Measurements from ENCODE around the gene PRAC2. TPM values are rescaled to one million over a fixed set of nuclear protein-coding genes. Genes with fewer than 3 reads are reported as not detected.

Gene PRAC2
- polyA plus RNA-seq, 2 donors = 0.41 TPM; not detected in 1

DNA sequence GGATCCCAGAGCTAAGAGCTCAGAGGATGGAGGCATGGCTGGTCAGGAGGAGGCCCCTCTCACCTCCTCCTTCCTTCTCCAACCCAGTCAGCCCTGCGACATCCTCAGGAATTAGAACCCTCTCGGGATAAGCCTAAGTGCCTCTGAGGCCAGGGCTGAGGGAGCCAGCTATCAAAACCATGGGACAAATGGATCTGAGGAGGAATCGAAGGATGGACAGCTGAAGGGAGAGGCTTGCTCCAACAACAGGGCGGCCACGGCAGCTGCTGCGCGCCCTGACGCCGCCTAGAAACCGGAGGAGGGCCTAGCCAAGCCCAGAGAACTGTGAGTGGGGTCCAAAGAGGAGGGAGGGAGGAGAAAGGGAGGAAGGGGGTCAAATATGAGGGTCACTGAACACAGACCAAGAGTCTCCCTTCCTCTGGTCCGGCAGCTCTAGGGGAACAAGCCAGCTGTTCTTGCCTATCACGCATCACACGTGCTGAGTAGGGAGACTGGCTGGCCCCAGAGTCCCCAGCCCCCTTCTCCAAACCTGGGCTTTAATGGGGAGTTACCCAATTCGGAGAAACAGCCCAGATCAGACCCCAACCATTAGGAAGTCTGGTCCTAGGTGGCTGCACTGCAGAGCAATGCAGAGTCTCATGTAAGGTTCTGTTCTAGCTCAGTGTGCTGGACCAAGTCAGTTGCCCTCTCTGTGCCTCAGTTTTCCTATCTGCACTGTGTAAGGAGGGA lies 11.5 kb downstream of the PRAC2 start:
- H3K4me1 ChIP-seq (ENCODE audit: control insufficient read depth in 2 of 2, insufficient read depth in 2 of 2, low read length in 1 of 2) = peaks cover 0 to 2% of the 10 kb centered on the region in 2 donors
- H3K36me3 ChIP-seq (ENCODE audit: control insufficient read depth in 2 of 2, insufficient read depth in 2 of 2, low read length in 1 of 2) = no peaks in the 10 kb centered on the region
- H3K9me3 ChIP-seq (ENCODE audit: control insufficient read depth in 2 of 2, insufficient read depth in 1 of 2, low read depth in 1 of 2, low read length in 1 of 2) = no peaks in the 10 kb centered on the region
- 11 to 14% methylated on average over 14 of the region's 14 CpGs for WGBS, 2 donors
- H3K27me3 ChIP-seq (ENCODE audit: control insufficient read depth in 1 of 2, insufficient read depth in 2 of 2, low read length in 2 of 2) = peaks cover 6 to 37% of the 10 kb centered on the region in 2 donors
- no peak overlapping the region for H3K4me3 ChIP-seq (ENCODE audit: low read depth in 1 of 2, low read length in 2 of 2)
- H3K27ac ChIP-seq (ENCODE audit: low read depth in 2 of 2, low read length in 1 of 2) = no peak overlapping the region

DNA sequence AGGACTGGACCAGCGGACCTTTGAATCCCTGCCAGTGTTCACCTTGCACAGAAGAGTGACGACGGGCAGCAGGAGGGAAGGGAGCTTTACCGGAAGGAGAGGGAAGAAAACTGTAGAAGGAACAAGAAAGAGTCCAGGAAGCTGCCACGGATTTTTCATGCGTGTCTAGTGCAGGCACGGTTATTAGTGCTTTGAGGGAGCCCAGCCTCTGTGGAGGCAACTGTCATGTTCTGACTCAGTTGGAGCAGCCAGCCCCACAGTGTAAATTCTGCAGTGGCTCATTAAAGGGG lies 12.0 kb downstream of the PRAC2 start:
- H3K9me3 ChIP-seq (ENCODE audit: control insufficient read depth in 2 of 2, insufficient read depth in 1 of 2, low read depth in 1 of 2, low read length in 1 of 2) = no peaks in the 10 kb centered on the region
- peaks cover 6 to 37% of the 10 kb centered on the region in 2 donors for H3K27me3 ChIP-seq (ENCODE audit: control insufficient read depth in 1 of 2, insufficient read depth in 2 of 2, low read length in 2 of 2)
- no peak overlapping the region for H3K4me3 ChIP-seq (ENCODE audit: low read depth in 1 of 2, low read length in 2 of 2)
- peaks cover 0 to 2% of the 10 kb centered on the region in 2 donors for H3K4me1 ChIP-seq (ENCODE audit: control insufficient read depth in 2 of 2, insufficient read depth in 2 of 2, low read length in 1 of 2)
- 5 to 7% methylated on average over 7 of the region's 7 CpGs for WGBS, 2 donors
- H3K27ac ChIP-seq (ENCODE audit: low read depth in 2 of 2, low read length in 1 of 2) = no peak overlapping the region
- H3K36me3 ChIP-seq (ENCODE audit: control insufficient read depth in 2 of 2, insufficient read depth in 2 of 2, low read length in 1 of 2) = no peaks in the 10 kb centered on the region

DNA sequence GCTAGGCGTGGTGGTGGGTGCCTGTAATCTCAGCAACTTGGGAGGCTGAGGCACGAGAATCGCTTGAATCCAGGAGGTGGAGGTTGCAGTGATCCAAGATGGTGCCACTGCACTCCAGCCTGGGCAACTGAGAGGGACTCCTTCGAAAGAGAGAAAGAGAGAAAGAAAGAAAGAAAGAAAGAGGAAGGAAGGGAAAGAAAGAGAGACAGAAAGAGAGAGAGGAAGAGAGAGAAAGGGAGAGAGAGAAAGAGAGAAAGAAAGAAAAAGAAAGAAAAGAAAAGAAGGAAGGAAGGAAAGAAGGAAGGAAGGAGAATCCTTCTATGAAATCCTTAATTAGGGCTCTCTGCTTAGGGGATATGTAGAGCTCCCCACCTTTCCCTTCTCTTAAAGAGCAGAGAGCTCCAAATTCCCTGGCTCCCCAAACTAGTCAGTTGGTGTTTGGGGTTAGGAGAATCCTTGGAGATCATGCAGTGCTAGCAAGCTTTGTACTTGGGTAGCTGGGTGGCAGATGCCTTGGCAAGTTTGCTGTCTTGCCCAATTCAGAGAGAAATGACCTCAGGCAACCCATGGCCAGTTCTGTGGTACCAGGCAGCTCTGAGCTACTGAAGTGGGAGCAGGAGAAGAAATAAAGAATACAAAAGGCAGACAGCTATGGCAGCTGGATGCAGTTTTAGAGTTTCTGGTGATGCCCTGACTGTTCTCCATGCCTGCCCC lies 14.5 kb downstream of the PRAC2 start:
- Histone ChIP-seq H3K27ac (ENCODE audit: low read depth in 2 of 2, low read length in 1 of 2) (no peak overlapping the region), H3K9me3 (ENCODE audit: control insufficient read depth in 2 of 2, insufficient read depth in 1 of 2, low read depth in 1 of 2, low read length in 1 of 2) (no peaks in the 10 kb centered on the region), H3K4me1 (ENCODE audit: control insufficient read depth in 2 of 2, insufficient read depth in 2 of 2, low read length in 1 of 2) (peaks cover 0 to 2% of the 10 kb centered on the region in 2 donors), H3K36me3 (ENCODE audit: control insufficient read depth in 2 of 2, insufficient read depth in 2 of 2, low read length in 1 of 2) (no peaks in the 10 kb centered on the region), H3K27me3 (ENCODE audit: control insufficient read depth in 1 of 2, insufficient read depth in 2 of 2, low read length in 2 of 2) (peaks cover 6 to 41% of the 10 kb centered on the region in 2 donors), H3K4me3 (ENCODE audit: low read depth in 1 of 2, low read length in 2 of 2) (no peak overlapping the region)
- 59 to 61% methylated on average over 4 of the region's 4 CpGs for WGBS, 2 donors

DNA sequence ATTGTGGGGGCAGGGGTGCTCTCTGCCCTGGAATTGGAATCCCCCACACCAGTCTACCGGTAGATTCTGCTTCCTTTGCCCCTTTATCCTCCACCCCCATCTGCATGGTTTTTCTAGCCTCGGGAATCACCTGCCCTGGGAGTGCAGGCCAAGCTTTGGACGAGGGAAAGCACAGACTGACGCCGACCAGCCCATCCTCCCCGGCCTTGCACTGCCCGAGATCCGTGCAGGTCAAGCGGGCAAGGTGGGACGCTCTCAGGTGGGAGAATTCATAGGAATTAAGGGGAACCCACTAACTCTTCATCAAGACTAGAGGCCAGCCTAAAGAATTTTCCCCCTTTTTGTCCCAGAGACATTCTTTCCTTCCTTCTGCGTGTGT lies 15.4 kb downstream of the PRAC2 start:
- Histone ChIP-seq H3K9me3 (ENCODE audit: control insufficient read depth in 2 of 2, insufficient read depth in 1 of 2, low read depth in 1 of 2, low read length in 1 of 2) (no peaks in the 10 kb centered on the region), H3K4me1 (ENCODE audit: control insufficient read depth in 2 of 2, insufficient read depth in 2 of 2, low read length in 1 of 2) (peaks cover 0 to 2% of the 10 kb centered on the region in 2 donors), H3K27me3 (ENCODE audit: control insufficient read depth in 1 of 2, insufficient read depth in 2 of 2, low read length in 2 of 2) (peaks cover 6 to 35% of the 10 kb centered on the region in 2 donors), H3K36me3 (ENCODE audit: control insufficient read depth in 2 of 2, insufficient read depth in 2 of 2, low read length in 1 of 2) (no peaks in the 10 kb centered on the region), H3K27ac (ENCODE audit: low read depth in 2 of 2, low read length in 1 of 2) (no peak overlapping the region), H3K4me3 (ENCODE audit: low read depth in 1 of 2, low read length in 2 of 2) (no peak overlapping the region)
- WGBS, 2 donors = 6 to 11% methylated on average over 11 of the region's 11 CpGs

DNA sequence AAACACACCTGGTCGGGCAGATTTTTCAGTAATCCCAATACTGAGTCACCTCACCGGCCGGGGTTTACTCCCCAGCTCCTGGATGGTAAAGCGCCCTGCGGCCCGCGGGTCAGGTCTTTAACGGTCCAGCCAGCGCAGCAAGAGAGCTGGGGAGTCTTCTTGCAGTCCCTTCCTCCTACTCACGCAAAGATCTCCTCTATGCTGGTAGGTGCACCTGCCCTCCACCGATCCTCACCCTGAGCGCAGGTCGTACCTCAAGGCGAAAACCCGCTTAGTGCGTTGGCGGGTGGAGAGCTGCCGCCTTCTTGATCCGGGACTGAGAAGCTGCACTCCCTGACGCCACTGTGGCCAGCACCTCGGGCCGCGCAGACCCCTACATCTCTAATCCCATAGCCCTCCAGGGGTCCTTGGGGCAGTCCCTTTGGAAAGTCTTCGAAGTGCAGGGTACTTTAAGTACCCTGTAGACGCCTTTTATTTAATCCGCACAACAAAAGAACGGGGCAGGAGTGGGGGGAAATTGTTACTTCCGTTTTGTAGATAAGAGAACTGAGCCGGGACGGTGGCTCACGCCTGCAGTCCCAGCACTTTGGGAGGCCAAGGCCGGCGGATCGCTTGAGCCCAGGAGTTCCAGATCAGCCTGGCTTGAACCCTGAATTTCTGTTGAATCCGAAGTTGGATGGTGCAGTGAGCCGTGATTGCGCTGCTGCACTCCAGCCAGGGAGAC lies 16.0 kb downstream of the PRAC2 start:
- Histone ChIP-seq H3K9me3 (ENCODE audit: control insufficient read depth in 2 of 2, insufficient read depth in 1 of 2, low read depth in 1 of 2, low read length in 1 of 2) (no peaks in the 10 kb centered on the region), H3K27me3 (ENCODE audit: control insufficient read depth in 1 of 2, insufficient read depth in 2 of 2, low read length in 2 of 2) (peaks cover 6 to 38% of the 10 kb centered on the region in 2 donors), H3K4me1 (ENCODE audit: control insufficient read depth in 2 of 2, insufficient read depth in 2 of 2, low read length in 1 of 2) (peaks cover 0 to 2% of the 10 kb centered on the region in 2 donors), H3K27ac (ENCODE audit: low read depth in 2 of 2, low read length in 1 of 2) (no peak overlapping the region), H3K36me3 (ENCODE audit: control insufficient read depth in 2 of 2, insufficient read depth in 2 of 2, low read length in 1 of 2) (no peaks in the 10 kb centered on the region), H3K4me3 (ENCODE audit: low read depth in 1 of 2, low read length in 2 of 2) (no peak overlapping the region)
- 4 to 8% methylated on average over 37 of the region's 37 CpGs for WGBS, 2 donors

DNA sequence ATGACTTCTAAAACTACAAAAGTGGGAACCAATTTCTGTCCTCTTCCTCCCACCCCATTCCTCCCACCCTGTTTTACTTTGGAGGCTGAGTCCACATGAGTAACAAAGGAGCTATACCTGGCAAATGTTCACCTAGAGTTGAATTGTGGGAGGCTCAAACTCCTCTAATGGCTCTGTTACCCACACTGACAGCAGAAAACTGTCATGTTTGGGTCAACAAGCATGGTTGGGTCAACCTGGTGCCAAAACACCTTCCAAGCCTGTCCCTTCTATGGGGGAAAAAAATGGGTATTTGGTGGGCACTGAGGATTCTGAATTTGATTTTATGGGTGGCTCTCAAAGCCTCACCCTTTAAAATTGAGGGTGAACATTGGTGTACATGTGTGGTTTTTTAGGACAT lies 17.6 kb downstream of the PRAC2 start:
- Histone ChIP-seq H3K27me3 (ENCODE audit: control insufficient read depth in 1 of 2, insufficient read depth in 2 of 2, low read length in 2 of 2) (peaks cover 8 to 34% of the 10 kb centered on the region in 2 donors), H3K4me3 (ENCODE audit: low read depth in 1 of 2, low read length in 2 of 2) (no peak overlapping the region), H3K9me3 (ENCODE audit: control insufficient read depth in 2 of 2, insufficient read depth in 1 of 2, low read depth in 1 of 2, low read length in 1 of 2) (no peaks in the 10 kb centered on the region), H3K4me1 (ENCODE audit: control insufficient read depth in 2 of 2, insufficient read depth in 2 of 2, low read length in 1 of 2) (peaks cover 0 to 2% of the 10 kb centered on the region in 2 donors), H3K27ac (ENCODE audit: low read depth in 2 of 2, low read length in 1 of 2) (no peak overlapping the region), H3K36me3 (ENCODE audit: control insufficient read depth in 2 of 2, insufficient read depth in 2 of 2, low read length in 1 of 2) (no peaks in the 10 kb centered on the region)

DNA sequence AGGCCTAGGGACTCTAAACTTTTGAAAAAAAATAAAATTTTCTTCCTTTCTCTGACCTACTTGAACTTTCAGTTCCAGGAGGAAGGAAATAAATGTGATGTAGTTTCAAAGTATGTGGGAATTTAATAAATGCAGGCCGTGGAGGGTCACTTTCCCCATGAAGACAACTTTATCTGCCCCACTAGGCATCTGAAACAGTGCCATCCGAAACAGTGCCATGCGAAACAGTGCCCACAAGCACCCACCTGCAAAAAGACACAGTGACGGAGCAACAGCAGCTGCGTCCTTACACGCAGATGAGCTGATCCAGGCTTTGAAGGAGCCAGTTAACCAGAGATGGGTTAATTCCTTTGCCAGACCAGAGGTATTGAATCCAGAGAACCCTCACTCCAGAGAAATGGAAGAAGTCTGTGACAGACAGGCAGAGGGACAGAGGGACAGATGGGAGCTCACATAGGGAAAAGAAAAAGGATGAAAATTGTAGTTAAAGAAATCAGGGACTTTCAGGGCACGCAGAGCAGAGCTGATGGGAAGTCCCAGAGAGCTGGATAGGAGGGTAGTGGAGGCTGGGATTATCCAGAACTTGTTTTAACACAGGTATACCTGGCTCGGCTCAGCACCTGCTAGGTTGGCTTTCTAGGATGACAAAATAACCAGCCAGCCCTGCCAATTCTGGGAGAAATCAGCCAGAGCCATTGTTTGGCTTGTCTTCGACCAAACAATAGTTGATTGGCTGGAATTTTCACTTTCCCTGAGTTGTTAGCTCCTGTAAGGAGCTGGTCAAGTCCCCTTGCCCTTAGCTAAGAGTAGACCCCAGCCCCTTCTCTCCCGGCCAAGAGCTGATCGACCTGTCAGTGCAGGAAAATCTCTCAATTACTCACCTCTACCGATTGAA lies 22.6 kb downstream of the PRAC2 start:
- Histone ChIP-seq H3K9me3 (ENCODE audit: control insufficient read depth in 2 of 2, insufficient read depth in 1 of 2, low read depth in 1 of 2, low read length in 1 of 2) (peaks cover 0 to 5% of the 10 kb centered on the region in 2 donors), H3K27ac (ENCODE audit: low read depth in 2 of 2, low read length in 1 of 2) (no peak overlapping the region), H3K4me1 (ENCODE audit: control insufficient read depth in 2 of 2, insufficient read depth in 2 of 2, low read length in 1 of 2) (no peaks in the 10 kb centered on the region), H3K36me3 (ENCODE audit: control insufficient read depth in 2 of 2, insufficient read depth in 2 of 2, low read length in 1 of 2) (no peaks in the 10 kb centered on the region), H3K4me3 (ENCODE audit: low read depth in 1 of 2, low read length in 2 of 2) (no peak overlapping the region), H3K27me3 (ENCODE audit: control insufficient read depth in 1 of 2, insufficient read depth in 2 of 2, low read length in 2 of 2) (peaks cover 13 to 46% of the 10 kb centered on the region in 2 donors)
- WGBS, 2 donors = 11 to 19% methylated on average over 12 of the region's 12 CpGs

DNA sequence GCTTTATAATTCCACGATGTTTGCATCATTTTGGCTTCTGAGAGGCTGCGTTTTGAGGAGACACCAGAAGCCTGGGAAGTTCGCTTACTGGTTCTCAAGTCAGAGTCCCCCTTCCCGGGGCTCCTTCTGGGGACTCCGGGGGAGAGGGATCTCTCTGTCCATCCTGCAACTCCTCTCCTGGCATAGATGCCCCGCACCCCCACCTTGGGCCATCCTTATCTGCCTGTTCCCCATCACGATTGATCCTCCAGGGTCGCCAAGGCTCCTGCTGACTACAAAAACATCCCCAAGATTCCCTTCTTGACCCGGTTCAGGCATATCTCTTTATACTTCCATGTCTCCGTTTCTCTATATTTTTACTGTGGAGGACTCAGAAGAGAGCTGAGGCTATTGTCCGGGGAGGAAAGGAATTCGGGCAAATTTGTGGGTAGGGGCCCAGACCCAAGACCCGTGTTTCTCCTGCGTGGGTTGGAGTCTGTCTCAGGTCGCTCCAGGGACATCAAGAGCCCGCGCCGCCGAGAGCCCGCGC lies 24.0 kb downstream of the PRAC2 start:
- peaks cover 0 to 5% of the 10 kb centered on the region in 2 donors for H3K9me3 ChIP-seq (ENCODE audit: control insufficient read depth in 2 of 2, insufficient read depth in 1 of 2, low read depth in 1 of 2, low read length in 1 of 2)
- H3K4me3 ChIP-seq (ENCODE audit: low read depth in 1 of 2, low read length in 2 of 2) = no peak overlapping the region
- no peaks in the 10 kb centered on the region for H3K36me3 ChIP-seq (ENCODE audit: control insufficient read depth in 2 of 2, insufficient read depth in 2 of 2, low read length in 1 of 2)
- WGBS, 2 donors = 4 to 10% methylated on average over 20 to 21 of the region's 21 CpGs
- H3K27me3 ChIP-seq (ENCODE audit: control insufficient read depth in 1 of 2, insufficient read depth in 2 of 2, low read length in 2 of 2) = peaks cover 13 to 51% of the 10 kb centered on the region in 2 donors
- no peaks in the 10 kb centered on the region for H3K4me1 ChIP-seq (ENCODE audit: control insufficient read depth in 2 of 2, insufficient read depth in 2 of 2, low read length in 1 of 2)
- no peak overlapping the region for H3K27ac ChIP-seq (ENCODE audit: low read depth in 2 of 2, low read length in 1 of 2)
